ENCODE measurements around the gene SLC16A4.

DNA sequence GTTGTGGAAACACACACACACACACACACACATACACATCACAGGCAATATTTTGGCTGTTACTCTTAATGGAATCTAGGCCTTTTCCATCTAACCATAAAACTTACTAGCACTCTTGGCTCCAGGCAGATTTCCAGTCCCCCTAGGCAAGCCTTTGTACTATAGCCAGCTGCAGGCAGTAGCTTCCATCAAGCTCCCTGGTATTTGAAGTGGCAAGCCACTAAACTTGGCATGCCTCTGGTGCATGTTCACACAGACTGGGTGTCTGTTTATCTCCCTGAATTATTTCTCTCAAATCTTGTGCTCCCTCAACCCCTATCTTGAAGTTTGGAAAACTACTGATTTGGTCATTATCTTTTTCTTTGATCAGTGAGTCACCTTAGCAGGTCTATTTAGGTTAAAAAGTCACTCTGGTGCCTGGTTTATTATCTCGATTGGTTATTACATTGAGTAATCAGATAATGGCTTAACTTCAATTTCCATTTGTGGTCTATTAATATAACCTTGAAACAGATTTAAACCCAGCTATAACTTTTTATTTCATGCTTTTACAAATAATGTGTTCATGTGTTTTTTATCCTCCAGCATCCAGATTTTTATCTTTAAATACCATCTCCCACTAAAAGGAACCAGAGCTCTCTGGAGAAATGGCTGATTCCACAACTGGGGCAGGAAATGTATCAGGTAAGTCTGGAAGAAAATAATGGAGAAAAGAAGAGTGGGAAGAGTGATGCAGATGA is 54.4 kb downstream of the SLC16A4 start:
- TF ChIP-seq CTCF (conservative IDR thresholded peaks at IDR 0.05; ENCODE audit: low read length) (no peak), EZH2phosphoT487 (IDR thresholded peaks at IDR 0.05; ENCODE audit: borderline replicate concordance, low read depth, low read length) (no peak)

Data from OCI-LY7 (cell line).